HFFc6 (cell line): ENCODE measurements around the gene GRIN2A. TPM values are rescaled to one million over a fixed set of nuclear protein-coding genes. Genes with fewer than 3 reads are reported as not detected.
"Not testable (repeated sequence)": the region's sequence is repeated elsewhere in the genome, so short reads cannot be mapped to it uniquely, and the experiment has no call there.

ENCODE experiments used
- DNase-seq: peaks from one replicate; pipeline ENCODE4 v3.0.0-alpha.2; 2018
- H3K27ac Mint-ChIP-seq: 2 replicates; pipeline ENCODE4 v1.8.0; 2020; ENCODE audit warnings: mild to moderate bottlenecking, mixed read lengths
- H3K27me3 Mint-ChIP-seq: 2 replicates; pipeline ENCODE4 v1.8.0; 2021; ENCODE audit warnings: mild to moderate bottlenecking, moderate library complexity, mixed read lengths; ENCODE audit not compliant: insufficient read depth
- H3K36me3 Mint-ChIP-seq: 2 replicates; pipeline ENCODE4 v1.8.0; 2021; ENCODE audit warnings: low read depth, mixed read lengths
- H3K4me1 Mint-ChIP-seq: 2 replicates; pipeline ENCODE4 v1.8.0; 2020; ENCODE audit warnings: low read depth, mixed read lengths
- H3K4me3 Mint-ChIP-seq: 2 replicates; pipeline ENCODE4 v1.8.0; 2020; ENCODE audit warnings: mild to moderate bottlenecking, moderate library complexity, mixed read lengths
- H3K9me3 Mint-ChIP-seq: 2 replicates; pipeline ENCODE4 v1.8.0; 2020; ENCODE audit warnings: mild to moderate bottlenecking, mixed read lengths
- CTCF ChIP-seq: fragments of 200-600 bp; sonication (generic); IDR thresholded peaks from 2 replicates; pipeline ENCODE4 v1.5.0; 2021; ENCODE audit warnings: antibody characterized with exemption, mild to moderate bottlenecking
- total RNA-seq, 6 experiments: library from RNA; stranded (reverse); fragmentation: NEBNext Ultra II Directional; extraction: Animal tissue kit (Norgen Biotek cat#: 25700); gene quantifications; 2 replicates in 1 of 6; 3 replicates in 5 of 6; pipeline ENCODE4 v1.2.3, GENCODE V29; 2021

Gene GRIN2A
- total RNA-seq, 6 experiments from 2014 or later: 0.02 to 0.18 (median 0.08) TPM; not detected in 1

- Mint-ChIP-seq H3K4me3 (no peak overlapping the region), H3K27me3 (no peaks in the 10 kb centered on the region), H3K36me3 (no peaks in the 10 kb centered on the region), H3K9me3 (no peaks in the 10 kb centered on the region; the same call in 1 of the 2 replicates), H3K4me1 (no peaks in the 10 kb centered on the region), H3K27ac (no peak overlapping the region)
- no peak for DNase-seq
- no peak for TF ChIP-seq CTCF
Measured at GRCh38 chr16:9898124-9898523, 284.1 kb downstream of the GRIN2A start.

GRCh38 chr16:9895817-9896216 lies 286.4 kb downstream of the GRIN2A start:
- Mint-ChIP-seq H3K9me3 (peaks cover 7% of the 10 kb centered on the region), H3K4me3 (no peak overlapping the region), H3K36me3 (no peaks in the 10 kb centered on the region), H3K4me1 (no peaks in the 10 kb centered on the region), H3K27me3 (no peaks in the 10 kb centered on the region), H3K27ac (no peak overlapping the region)
- DNase-seq: no peak
- TF ChIP-seq CTCF: no peak

- Mint-ChIP-seq H3K4me1 (no peaks in the 10 kb centered on the region), H3K27me3 (no peaks in the 10 kb centered on the region), H3K36me3 (no peaks in the 10 kb centered on the region), H3K4me3 (no peak overlapping the region), H3K27ac (no peak overlapping the region), H3K9me3 (peaks cover 7% of the 10 kb centered on the region)
- no peak for DNase-seq
- TF ChIP-seq CTCF: no peak
Measured at GRCh38 chr16:9885876-9886275, 296.4 kb downstream of the GRIN2A start.

- Mint-ChIP-seq H3K36me3 (no peaks in the 10 kb centered on the region), H3K27ac (no peak overlapping the region), H3K9me3 (peaks cover 5% of the 10 kb centered on the region), H3K4me3 (no peak overlapping the region), H3K27me3 (no peaks in the 10 kb centered on the region; the same call in 1 of the 2 replicates), H3K4me1 (no peaks in the 10 kb centered on the region)
- no peak for DNase-seq
- TF ChIP-seq CTCF: no peak
Measured at GRCh38 chr16:9885467-9885866, 296.8 kb downstream of the GRIN2A start.

- H3K9me3 Mint-ChIP-seq: peaks cover 24% of the 10 kb centered on the region
- not testable (repeated sequence) for H3K4me3 Mint-ChIP-seq, H3K27ac Mint-ChIP-seq, H3K36me3 Mint-ChIP-seq, H3K4me1 Mint-ChIP-seq, DNase-seq, H3K27me3 Mint-ChIP-seq
Measured at GRCh38 chr16:9875981-9876380, 306.2 kb downstream of the GRIN2A start.

- no peaks in the 10 kb centered on the region for H3K36me3 Mint-ChIP-seq
- no peaks in the 10 kb centered on the region; the same call in 1 of the 2 replicates for H3K27me3 Mint-ChIP-seq
Measured at GRCh38 chr16:9874219-9874618, 308.0 kb downstream of the GRIN2A start.

More at GRCh38 chr16:9874219-9874618, 308.0 kb downstream of the GRIN2A start:
- TF ChIP-seq CTCF: no peak
- H3K27ac Mint-ChIP-seq: no peak overlapping the region
- no peak overlapping the region for H3K4me3 Mint-ChIP-seq
- H3K9me3 Mint-ChIP-seq: peaks cover 27% of the 10 kb centered on the region
- no peaks in the 10 kb centered on the region for H3K4me1 Mint-ChIP-seq
- DNase-seq: no peak
